Tibial artery (tissue), 4 donors: Measurements from ENCODE around the gene PRDM16.

Source experiments
- DNase-seq, 2 donors: peaks; one replicate each; pipeline ENCODE4 v3.0.0-alpha.2; 2019
- H3K27ac ChIP-seq, 2 donors: fragments of 200-600 bp; sonication (generic) in 1 of 2; 1 replicate in 1 of 2; 2 replicates in 1 of 2; pipeline ENCODE4 v1.5.1; 2018 to 2019; ENCODE audit warnings: mild to moderate bottlenecking in 1 of 2
- H3K27me3 ChIP-seq, 2 donors: fragments of 200-600 bp; sonication (generic) in 1 of 2; one replicate each; pipeline versions ENCODE4 v1.5.1 to v1.6.0; 2016 to 2019
- H3K36me3 ChIP-seq, 3 donors: fragments of 200-600 bp; sonication (generic) in 2 of 3; one replicate each; pipeline ENCODE4 v1.5.1; 2016 to 2019; ENCODE audit warnings: mild to moderate bottlenecking in 2 of 3
- H3K4me1 ChIP-seq, 4 donors: fragments of 200-600 bp; sonication (generic) in 2 of 4; 1 replicate in 3 of 4; 2 replicates in 1 of 4; pipeline ENCODE4 v1.5.1; 2016 to 2019
- H3K4me3 ChIP-seq, 2 donors: fragments of 200-600 bp; sonication (generic) in 1 of 2; 1 replicate in 1 of 2; 2 replicates in 1 of 2; pipeline ENCODE4 v1.5.1; 2018 to 2019; ENCODE audit warnings: mild to moderate bottlenecking in 2 of 2
- H3K9me3 ChIP-seq, 3 donors: fragments of 200-600 bp; sonication (generic) in 1 of 3; one replicate each; pipeline ENCODE4 v1.5.1; 2016 to 2019
- intact Hi-C: fragments of 100-400 bp; cut with DNase I; formaldehyde crosslinking; loops from one replicate; pipeline ENCODE4 v1.15.0; 2023; ENCODE audit warnings: low total_unique reads
- TF ChIP-seq, protein P1 (sequence below), 2 experiments: fragments of 200-600 bp in 1 of 2; fragments of 450-650 bp in 1 of 2; IDR thresholded peaks; one replicate each; pipeline ENCODE4 v1.5.1; 2017 to 2019; ENCODE audit warnings: antibody characterized with exemption in 2 of 2, mild to moderate bottlenecking in 1 of 2, moderate library complexity in 1 of 2

Gene PRDM16

DNA sequence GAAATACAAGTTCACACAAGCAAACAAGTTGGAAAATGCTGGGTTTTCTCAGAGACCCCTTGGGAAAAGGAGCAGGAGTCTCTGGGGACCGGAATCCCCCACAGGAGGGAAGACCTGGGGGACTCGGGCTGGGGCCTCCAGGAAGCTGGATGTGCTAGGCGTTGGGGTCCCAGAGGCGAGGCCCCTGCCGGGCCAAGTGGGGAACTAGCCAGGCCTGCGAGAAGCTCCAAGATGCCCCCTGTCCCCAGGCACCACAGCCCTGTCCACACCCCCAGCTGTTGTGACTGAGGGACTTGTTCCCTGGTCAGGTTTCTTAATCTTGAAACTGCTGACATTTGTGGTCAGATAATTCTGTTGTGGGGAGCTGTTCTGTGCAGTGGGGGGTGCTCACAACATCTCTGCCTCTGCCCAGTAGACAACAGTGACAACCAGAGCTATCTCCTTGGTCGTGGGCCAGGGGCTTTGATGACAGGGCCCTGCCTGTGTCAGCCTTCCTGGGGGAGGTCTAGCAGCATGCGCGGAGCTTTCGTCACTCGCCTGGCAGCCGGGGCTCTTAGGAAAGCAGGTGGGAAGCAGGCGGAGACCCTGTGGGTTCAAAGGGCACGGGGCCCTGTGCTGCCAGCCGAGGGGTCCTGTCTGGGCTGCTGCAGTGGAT lies 259.1 kb downstream of the PRDM16 start:
- H3K27me3 ChIP-seq: no peaks in the 10 kb centered on the region
- no peak overlapping the region for H3K4me3 ChIP-seq
- no peak for DNase-seq
- peak overlapping the region; percentile 1 to 43 for H3K27ac ChIP-seq
- no peaks in the 10 kb centered on the region for H3K36me3 ChIP-seq
- H3K4me1 ChIP-seq: peaks cover 0 to 52% (median 15%) of the 10 kb centered on the region in 4 donors
- intact Hi-C loops: no loop called here
- no peaks in the 10 kb centered on the region for H3K9me3 ChIP-seq
- TF ChIP-seq, protein P1, sequence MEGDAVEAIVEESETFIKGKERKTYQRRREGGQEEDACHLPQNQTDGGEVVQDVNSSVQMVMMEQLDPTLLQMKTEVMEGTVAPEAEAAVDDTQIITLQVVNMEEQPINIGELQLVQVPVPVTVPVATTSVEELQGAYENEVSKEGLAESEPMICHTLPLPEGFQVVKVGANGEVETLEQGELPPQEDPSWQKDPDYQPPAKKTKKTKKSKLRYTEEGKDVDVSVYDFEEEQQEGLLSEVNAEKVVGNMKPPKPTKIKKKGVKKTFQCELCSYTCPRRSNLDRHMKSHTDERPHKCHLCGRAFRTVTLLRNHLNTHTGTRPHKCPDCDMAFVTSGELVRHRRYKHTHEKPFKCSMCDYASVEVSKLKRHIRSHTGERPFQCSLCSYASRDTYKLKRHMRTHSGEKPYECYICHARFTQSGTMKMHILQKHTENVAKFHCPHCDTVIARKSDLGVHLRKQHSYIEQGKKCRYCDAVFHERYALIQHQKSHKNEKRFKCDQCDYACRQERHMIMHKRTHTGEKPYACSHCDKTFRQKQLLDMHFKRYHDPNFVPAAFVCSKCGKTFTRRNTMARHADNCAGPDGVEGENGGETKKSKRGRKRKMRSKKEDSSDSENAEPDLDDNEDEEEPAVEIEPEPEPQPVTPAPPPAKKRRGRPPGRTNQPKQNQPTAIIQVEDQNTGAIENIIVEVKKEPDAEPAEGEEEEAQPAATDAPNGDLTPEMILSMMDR (IDR thresholded peaks at IDR 0.05): no peak

DNA sequence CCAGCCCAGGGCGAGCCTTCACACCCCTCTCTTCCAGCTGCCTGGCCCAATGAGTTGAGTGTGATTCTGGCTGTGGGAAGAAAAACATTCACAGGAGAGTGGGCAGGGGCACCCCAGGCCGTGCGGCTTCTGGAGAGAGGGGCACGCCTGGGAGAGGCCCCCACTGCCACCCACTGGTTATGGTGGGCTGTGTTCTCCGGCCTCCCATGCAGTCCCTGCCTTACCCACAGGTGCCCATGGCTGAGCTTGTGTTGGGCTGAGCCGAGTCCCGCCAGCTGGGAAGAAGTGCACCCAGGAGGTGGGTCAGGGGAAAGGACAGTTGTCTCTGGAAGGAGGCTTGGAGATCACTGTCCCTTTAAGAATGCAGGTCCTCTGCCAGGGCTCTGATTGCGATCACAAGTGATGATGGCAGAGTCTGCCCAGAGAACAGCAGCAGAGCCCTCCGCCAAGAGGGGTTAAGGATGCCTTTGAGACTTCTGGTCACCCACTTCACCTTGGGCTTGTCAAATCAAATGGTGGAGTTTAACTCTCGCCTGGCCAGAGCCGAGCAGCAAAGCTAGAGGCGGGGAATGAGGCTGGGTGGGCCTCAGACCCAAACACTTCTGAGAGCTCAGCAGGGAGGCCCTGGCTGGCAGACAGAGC lies 260.8 kb downstream of the PRDM16 start:
- TF ChIP-seq, protein P1 (IDR thresholded peaks at IDR 0.05): no peak
- intact Hi-C loops: no loop called here
- no peak for DNase-seq
- Histone ChIP-seq H3K27ac (peak overlapping the region; percentile 43 to 48), H3K4me3 (no peak overlapping the region), H3K9me3 (no peaks in the 10 kb centered on the region), H3K4me1 (peaks cover 0 to 61% (median 25%) of the 10 kb centered on the region in 4 donors), H3K36me3 (no peaks in the 10 kb centered on the region), H3K27me3 (no peaks in the 10 kb centered on the region)

DNA sequence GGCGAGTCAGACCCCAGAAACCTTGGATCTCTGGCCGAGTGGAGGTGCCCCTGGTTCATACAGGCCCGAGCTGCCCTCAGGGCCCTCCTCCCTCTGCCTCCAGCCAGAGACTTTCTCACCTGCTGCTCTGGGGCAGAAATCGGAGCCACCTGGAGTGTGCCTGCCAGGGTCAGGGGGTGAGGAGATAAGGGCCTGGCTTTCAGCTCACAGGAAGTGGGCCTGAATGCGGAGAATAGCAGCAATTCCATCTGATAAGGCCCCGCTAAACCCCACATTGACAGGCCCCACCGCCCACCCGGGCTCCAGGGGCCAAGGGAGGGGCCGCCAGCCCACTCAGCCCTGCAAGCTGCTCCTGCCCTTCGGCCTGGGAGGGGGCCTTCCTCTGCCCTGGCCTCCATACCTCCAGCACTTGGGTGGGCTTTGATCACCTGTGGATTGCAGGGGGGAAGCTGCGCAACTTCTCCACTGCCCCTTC lies 261.8 kb downstream of the PRDM16 start:
- no peak for DNase-seq
- TF ChIP-seq, protein P1 (IDR thresholded peaks at IDR 0.05): no peak
- no peak overlapping the region for H3K4me3 ChIP-seq
- no peaks in the 10 kb centered on the region for H3K9me3 ChIP-seq
- peaks cover 0 to 71% (median 34%) of the 10 kb centered on the region in 4 donors for H3K4me1 ChIP-seq
- H3K27ac ChIP-seq: peak overlapping the region; percentile 43 to 48
- H3K36me3 ChIP-seq: no peaks in the 10 kb centered on the region
- no peaks in the 10 kb centered on the region for H3K27me3 ChIP-seq
- intact Hi-C loops: no loop called here

DNA sequence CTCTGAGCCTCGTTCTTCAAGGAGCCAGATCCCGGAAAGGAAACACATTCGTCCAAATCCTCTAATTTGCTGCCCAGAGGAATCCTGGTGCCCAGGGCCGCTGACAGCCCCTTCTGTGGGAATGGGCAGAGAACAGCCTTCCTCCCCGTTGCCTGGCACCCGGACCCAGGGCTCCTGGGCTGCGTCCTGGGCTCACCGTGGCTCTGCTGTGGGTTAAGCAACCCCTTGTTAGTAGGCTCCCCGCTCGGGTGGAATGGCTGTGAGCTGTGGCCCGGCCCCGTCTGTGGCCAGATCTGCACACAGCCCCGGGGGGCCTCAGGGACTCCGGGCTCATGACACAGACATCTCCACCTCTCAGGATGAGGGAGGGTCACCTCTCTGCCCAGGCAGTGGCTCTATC lies 262.6 kb downstream of the PRDM16 start:
- Histone ChIP-seq H3K36me3 (no peaks in the 10 kb centered on the region), H3K4me3 (no peak overlapping the region), H3K27me3 (no peaks in the 10 kb centered on the region), H3K4me1 (peaks cover 0 to 77% (median 39%) of the 10 kb centered on the region in 4 donors), H3K27ac (peak overlapping the region; percentile 48 to 83), H3K9me3 (no peaks in the 10 kb centered on the region)
- TF ChIP-seq, protein P1 (IDR thresholded peaks at IDR 0.05): no peak
- intact Hi-C loops: no loop called here
- DNase-seq: no peak

DNA sequence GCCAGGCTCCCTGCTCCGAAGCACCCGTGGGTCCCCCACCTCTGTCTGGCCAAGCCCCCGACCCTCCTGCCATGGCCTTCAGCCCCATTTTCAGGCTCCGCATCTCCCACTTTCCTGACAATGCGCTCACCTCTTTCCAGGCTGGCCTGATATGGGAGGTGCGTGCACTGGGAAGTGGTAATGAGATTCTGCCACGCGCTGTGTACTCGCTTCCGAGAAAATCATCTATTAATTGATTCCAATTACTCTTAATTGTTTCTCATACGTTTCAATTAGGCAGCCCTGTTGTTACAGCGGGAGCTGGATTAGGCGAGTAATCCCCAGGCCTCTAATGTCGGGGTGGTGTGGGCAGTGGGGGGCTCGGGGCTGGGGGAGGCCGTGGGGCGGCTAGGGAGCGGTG lies 263.0 kb downstream of the PRDM16 start:
- peaks cover 0 to 77% (median 39%) of the 10 kb centered on the region in 4 donors for H3K4me1 ChIP-seq
- no peak for DNase-seq
- TF ChIP-seq, protein P1 (IDR thresholded peaks at IDR 0.05): no peak
- H3K9me3 ChIP-seq: no peaks in the 10 kb centered on the region
- intact Hi-C loops: no loop called here
- no peaks in the 10 kb centered on the region for H3K36me3 ChIP-seq
- H3K27ac ChIP-seq: peak overlapping the region; percentile 48 to 83
- no peak overlapping the region for H3K4me3 ChIP-seq
- H3K27me3 ChIP-seq: no peaks in the 10 kb centered on the region
